GM03348 (cell line): ENCODE measurements around the gene SRPX2.
A peak's percentile ranks its signal among the peaks of the same experiment; 100 is the strongest.

Source experiments
- DNase-seq: peaks from one replicate; pipeline ENCODE4 v3.0.0; 2012; ENCODE audit warnings: low spot score

The SRPX2 gene

GRCh38 chrX:100650841-100651240 is 6.8 kb downstream of the SRPX2 start:
- no peak for DNase-seq

DNA sequence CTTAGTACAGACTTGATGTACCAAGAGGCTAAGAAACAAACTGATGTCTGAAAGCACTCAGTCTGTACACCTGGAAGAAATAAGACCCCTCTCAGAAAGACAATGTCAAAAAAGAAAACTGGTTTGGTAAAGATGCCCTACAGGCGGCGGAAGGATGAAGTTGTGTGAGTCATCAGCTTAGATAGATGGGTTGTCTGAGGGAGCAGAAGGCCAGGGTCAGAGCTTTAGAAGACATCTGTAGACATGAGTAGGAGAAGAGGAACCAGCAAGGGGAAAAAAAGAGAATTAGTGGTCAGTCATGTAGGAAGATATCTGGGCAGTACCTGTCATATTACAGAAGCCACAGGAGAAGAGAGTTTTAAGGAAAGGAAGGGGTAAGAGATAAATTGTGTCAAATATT is 8.3 kb downstream of the SRPX2 start:
- DNase-seq, result no peak

DNA sequence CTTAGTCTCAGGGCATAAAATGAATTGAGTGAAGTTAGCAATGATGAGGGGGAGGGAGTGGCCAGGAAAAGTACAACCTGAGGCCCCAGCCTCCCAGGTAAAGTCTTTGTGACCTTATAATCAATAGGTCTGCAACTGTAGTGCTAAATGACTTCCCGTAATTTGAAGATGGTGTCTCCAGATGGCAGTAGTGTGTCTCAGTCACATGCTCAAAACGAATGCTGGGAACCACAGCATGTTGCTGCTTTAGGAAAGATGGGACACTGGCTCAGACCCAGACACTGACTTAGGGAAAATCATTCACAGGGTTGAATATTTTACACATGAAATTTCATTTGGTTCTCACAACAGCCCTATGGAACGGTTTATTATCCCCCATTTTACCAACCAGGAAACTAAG is 10.3 kb downstream of the SRPX2 start:
- DNase-seq, result no peak

DNA sequence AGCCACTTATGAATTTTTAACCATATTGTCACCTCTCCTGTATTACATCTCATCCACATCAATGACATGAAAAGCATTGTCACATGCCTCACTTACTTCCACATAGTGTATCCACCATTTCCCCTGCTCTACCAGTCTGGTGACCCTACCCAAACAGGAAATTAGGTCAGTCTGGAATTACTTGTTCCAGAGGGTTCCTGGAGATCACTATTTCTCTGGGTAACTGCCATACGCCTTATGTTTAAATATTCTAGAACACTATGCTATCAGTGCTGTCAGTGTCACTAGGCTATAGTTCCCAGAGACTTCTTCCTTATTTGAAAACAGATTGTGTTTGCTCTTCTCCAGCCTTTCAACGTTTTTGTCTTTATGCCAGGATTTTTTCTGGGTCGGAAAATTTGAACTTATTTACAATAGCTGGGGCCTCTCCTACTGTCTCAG is 15.0 kb downstream of the SRPX2 start:
- no peak for DNase-seq

DNA sequence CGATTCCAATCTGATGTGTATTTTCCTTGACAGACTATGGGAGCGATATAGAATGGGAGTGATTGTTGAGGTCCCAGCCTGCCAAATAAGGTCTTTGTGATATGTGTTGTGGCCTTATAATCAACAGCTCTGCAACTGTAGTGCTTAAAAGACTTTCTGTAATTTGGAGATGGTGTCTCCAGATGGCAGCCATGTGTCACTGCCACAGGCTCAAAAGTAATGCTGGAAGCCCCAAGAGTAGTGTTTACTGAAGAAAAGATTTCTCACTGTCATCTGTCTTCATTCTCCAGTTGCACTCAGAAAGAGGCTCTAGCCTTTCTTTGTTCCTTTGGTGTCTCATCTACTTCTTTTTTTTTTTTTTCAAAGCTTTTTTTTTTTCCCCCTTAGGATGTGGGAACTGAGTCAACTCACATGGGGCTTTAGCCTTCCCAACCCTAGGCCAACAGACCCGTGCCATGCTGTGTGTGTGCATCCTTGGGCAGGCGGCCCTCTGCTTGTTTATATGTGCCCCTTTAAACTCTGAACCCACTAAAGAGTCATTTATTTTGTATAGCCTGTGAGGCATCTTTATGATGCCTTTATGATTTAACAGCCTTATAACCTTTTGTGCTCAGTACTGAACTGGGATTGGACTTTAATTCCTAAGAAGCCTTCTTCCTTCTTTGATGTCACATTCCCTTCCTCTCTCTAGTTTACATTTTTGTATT is 15.6 kb downstream of the SRPX2 start:
- DNase-seq, result no peak

GRCh38 chrX:100662170-100662569 is 18.2 kb downstream of the SRPX2 start:
- DNase-seq, result no peak

DNA sequence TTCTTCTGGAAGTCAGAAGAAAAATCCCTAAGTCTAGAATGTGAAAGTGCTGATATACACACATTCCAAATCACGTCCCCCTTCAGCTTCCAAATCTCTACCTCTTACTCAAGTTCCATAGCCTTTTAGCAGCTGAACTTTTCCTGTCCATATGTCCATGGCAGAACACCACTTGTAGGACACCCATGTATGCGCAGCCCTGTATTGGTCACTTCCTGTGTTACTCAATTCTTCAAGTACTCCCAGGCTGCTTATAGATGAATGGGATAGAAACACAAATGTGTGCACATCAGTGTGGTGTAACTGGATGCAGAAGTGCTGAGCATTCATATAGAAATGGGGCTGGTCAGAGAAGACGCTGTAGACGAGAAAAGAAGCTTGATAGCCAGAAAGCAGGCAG is 18.8 kb downstream of the SRPX2 start:
- DNase-seq, result no peak

DNA sequence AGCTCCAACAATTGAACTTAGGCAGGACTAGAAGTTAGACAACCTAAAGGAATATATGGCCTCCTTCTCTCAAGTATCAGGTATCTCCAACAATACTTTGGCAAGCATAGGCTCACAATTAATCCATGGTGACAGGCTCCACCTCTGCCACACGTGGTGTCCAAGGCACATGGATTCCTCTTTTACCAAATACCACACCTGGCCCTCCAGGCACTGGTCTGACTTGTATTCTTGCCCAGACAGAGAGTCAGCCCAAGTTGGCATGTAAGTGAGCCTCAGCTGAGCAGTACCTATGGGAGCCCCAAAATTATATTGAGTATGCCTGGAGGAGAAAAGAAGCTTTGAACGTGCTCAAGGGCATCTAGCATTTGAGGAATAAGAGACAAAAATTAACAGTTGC is 19.6 kb downstream of the SRPX2 start:
- DNase-seq, result no peak

DNA sequence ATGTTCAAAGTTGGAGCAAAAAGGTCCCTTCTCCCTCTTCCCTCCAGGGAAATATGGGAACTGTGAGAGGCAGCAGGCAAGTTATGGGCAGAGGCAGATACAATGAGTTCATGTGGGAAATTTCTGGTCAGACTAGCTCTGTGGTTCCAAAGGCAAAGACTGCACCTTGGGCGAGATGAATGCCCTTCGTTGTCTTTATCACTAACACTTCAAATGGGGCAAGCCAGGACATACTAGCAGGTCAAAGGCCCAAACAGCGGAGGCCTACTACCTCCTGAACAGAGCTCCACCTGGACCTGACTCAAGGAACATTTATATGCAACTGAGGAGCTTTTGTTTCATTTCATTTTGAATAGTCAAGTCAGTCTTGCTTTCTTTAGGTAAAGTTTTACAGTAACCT is 29.0 kb downstream of the SRPX2 start:
- no peak for DNase-seq

DNA sequence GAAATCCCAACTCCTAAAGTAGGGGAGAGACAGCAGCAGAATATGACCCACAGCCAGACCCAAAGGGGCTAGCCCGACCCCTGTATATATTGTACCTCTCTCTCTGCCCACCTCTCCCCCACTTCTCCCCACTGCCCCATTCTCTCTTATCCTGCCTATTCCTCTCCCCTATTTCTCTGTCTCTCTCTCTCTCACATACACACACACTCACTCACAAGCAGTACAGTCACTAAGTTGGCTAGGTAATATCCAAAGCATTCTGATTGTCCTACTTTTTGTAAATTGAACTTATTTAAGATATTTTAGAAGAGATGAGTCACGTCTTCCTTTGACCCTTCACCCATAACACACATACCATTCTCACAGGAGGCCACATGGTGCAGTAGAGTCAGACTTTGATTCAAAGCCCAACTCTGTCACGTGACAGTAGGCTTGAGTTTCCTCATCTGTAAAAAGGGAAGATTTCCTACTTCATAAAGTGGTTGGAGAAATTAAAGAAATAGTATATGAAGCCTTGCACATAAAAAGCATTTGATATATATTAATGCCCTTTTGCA is 29.5 kb downstream of the SRPX2 start:
- peak; percentile 42 for DNase-seq

DNA sequence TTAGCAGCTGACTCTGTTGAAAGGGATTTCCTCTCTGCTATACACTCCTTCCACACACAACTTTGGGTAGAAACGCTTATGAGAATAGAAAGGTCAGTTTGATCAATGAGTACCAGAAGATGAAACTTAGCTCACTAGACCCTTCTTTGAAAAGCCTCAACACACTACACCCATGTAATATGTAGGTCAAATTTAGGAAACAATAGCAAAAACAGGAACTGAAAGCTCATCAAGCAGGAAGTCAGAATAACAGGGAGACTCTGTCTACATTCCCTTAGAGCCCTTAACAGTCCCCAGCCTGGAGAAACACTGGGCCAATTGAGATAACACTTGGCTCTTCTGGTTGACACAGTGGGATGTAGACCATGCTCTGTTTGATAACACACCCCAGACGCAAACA is 30.7 kb downstream of the SRPX2 start:
- no peak for DNase-seq

- DNase-seq, result peak; percentile 7
Observed at GRCh38 chrX:100677611-100678181, 33.7 kb downstream of the SRPX2 start.

- no peak for DNase-seq
Observed at GRCh38 chrX:100680756-100681155, 36.8 kb downstream of the SRPX2 start.

DNA sequence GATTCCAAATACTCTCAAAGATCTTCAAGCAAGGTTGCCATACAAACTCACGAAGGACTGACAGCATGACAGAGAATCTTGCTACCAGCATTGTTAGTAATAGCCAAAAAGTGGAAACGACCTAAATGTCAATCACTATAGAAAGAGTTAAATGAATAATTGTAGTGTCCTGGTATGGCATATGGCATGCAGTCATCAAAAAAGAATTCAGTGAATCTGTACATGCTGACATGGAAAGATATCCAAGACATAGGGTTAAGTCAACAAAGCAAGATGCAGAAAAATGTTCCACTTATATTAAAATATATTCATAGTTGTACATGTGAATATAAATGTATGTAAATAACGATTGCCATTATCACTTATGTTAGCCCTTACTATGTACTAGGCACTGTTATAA is 37.6 kb downstream of the SRPX2 start:
- no peak for DNase-seq

DNA sequence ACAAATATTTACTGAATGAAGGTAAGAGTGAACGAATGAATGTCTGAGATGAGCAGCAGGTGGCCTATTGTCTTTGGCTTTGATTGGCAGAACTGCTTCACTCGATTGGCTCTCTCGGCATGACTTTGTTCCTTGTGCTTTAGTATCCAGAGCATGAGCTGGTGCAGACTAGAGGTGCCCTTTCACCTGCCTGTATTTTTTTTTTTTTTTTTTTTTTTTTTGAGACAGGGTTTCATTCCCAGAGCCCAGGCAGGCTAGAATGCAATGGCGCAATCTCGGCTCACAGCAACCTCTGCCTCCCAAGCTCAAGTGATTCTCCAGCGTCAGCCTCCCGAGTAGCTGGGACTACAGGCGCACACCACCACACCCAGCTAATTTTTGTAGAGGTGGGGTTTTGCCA is 38.9 kb downstream of the SRPX2 start:
- no peak for DNase-seq

- peak; percentile 54 for DNase-seq
Observed at GRCh38 chrX:100685284-100685996, 41.4 kb downstream of the SRPX2 start.

- DNase-seq, result no peak
Observed at GRCh38 chrX:100685997-100686305, 42.0 kb downstream of the SRPX2 start.

DNA sequence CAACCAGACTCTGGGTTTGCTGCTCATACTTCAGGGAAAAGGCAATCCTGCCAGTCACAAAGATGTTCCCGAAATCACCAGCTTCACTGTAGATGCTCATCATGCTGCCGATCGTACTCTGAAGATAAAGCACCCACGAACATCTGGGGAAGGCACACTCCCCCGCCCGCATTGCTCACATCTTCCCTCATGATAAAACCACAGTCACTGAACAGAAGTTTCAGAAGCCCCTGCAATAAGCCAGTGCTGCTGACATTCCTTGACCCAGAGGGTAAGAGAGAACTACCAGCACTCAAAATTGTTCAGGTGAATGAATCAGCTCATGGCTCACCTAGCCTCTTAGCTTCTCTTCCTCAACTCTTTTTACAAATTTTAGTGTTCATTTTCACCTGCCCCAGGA is 43.1 kb downstream of the SRPX2 start:
- DNase-seq, result no peak

DNA sequence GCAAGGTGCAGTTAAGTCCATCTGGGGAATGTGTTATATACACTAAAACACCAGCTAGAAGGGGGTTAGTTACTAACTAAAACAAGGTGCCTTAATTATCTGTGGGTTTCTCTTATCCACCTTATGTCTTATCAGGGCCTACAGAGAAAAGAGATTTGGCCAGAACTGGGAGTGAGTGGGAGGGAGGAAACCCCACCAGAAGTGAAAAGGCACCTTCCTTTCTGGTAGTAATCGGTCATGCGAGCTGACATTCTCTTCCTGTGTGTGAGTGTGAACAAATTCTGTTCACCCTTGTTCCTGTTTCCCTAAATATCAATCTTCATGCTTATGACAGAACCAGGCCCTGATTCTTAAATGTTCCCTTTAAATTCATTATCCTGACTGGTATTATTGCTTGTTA is 43.5 kb downstream of the SRPX2 start:
- DNase-seq, result no peak

GRCh38 chrX:100695302-100695701 is 51.3 kb downstream of the SRPX2 start:
- no peak for DNase-seq

GRCh38 chrX:100695991-100696390 is 52.0 kb downstream of the SRPX2 start:
- DNase-seq, result no peak

GRCh38 chrX:100696699-100697351 is 52.8 kb downstream of the SRPX2 start:
- no peak for DNase-seq

DNA sequence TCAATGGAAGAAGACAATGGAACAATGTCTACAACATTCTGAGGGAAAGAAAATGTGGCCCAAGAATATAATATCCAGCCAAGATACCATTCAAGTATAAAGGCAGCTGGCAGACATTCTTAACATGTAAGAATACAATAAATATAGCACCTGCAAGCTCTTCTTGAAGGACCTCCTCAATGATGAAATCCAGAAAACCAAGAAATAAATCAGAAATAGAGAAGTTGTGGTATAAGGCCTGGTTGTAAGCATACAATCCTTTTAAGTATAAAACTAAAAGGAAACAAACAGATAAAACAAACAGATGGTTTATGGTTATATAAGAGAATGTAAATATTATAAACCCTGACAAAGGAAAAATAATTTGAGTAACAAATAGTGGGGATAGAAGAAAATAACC is 54.6 kb downstream of the SRPX2 start:
- DNase-seq, result no peak
